CD4-positive, alpha-beta T cell treated with Interleukin-10 for 1 hour (primary cell): Measurements from ENCODE around the gene SPINK1.
"Not testable (repeated sequence)": the region's sequence is repeated elsewhere in the genome, so short reads cannot be mapped to it uniquely, and the experiment has no call there.

Experiments
- DNase-seq: peaks from one replicate; pipeline ENCODE4 v3.0.0-alpha.2; 2020

Gene SPINK1, protein sequence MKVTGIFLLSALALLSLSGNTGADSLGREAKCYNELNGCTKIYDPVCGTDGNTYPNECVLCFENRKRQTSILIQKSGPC

DNA sequence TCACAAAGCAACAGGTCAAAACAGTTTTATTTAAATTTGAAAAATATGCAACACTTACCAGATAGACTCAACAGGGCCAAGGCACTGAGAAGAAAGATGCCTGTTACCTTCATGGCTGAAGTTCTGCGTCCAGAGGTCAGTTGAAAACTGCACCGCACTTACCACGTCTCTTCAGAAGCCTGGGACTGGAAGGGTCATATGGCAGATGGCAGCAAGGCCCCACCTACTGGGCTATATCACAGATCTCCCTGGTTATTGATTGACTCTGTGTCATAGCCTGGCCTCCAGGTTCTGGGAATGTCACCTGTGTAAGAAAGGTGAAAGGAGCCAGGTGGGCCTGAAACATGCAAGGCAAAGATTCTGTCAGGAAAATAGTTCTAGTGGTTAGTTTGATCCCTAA lies at the start of gene SPINK1:
TSS of gene SPINK1 (minus strand) at position 207 of the 400 bp plus-strand sequence. CDS start at position 113, 94 bp downstream.
- no peak for DNase-seq

DNA sequence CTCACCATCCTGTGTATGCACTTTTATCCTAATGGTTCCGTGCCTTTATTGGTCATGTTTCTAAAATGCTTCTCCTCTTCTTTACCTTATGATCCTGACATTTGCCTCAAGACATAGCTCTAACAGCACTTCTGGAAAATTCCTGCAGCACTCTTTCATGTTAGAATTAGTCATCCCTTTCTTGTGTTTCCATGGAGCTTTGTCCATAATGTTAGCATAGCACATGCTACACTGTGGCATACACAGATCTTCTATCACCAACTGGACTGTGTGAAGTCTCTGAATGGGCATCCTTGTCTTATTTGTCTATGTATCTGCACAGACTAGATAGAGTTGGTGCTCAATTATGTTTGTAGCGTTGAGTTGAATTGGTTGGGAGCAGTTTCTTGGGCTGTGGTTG lies 49.0 kb upstream of the SPINK1 start:
- no peak for DNase-seq

- DNase-seq: no peak
Measured at GRCh38 chr5:147879784-147880183, 48.3 kb upstream of the SPINK1 start.

- no peak for DNase-seq
Measured at GRCh38 chr5:147878066-147878759, 46.7 kb upstream of the SPINK1 start, which contains the start of gene SCGB3A2. Gene SCGB3A2, plus strand, starts transcription at chr5:147878711. Its CDS starts 93 bp downstream, at chr5:147878804.

DNA sequence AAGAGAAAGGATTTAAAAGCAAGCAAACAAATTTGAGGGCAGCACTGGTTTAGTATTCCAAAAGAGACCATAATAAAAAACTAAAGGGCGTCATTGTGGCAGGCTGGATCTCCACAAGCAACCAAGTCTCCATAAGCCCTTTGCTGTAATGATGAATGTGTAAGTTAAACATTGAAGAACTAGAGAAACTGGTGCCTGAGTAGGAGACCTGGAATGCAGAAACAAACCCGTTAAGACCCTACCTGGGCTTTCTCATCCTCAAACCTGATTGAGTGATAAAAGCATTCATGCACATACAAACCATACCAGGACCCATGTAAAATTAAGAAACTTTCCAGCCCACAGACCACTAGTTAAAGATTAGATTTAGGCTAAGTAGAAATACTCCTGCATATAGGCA lies 45.2 kb upstream of the SPINK1 start:
- DNase-seq: no peak

DNA sequence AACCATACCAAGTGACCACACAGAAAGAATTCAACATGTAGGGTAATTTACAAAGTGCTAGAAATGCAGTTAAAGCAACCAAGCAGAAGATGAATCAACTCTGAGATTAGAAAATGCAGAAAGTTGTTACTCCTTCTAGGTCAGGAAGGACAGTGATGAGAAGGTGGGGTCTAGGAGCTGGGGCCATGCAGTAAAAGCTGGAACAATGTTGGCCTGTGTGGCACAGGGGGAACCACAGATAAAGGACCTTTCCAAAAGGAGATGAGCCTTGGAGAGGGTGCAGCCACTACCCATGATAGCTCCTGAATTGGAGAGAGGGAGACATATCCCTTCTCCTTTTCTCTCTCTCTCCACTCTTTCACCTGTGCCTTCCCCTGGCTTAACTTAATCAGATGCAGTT lies 44.7 kb upstream of the SPINK1 start:
- no peak for DNase-seq

DNA sequence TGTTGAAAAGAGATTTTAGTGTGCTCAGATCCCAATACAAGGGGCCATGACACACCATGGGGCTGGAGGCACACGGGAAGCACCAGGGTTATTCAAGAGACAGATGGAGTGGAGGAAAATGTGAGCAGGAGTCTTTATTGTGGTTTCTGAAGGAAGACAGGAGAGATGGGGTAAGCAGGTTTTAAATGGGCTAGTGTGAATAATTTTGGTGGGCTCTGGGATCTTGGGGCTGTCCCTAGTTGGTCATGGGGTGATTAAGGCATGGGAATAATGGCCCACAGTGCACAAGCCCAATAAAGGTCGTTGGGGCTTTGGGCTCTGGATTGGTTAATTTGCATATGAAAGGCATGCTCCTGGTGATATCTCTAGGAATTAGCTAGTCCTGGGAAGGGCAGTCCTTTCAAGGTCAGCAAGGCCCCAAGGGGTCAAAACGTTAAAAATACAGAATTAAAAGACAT lies 43.5 kb upstream of the SPINK1 start:
- no peak for DNase-seq

- DNase-seq: not testable (repeated sequence)
Measured at GRCh38 chr5:147874118-147874875, 42.8 kb upstream of the SPINK1 start.

GRCh38 chr5:147872744-147873435 lies 41.4 kb upstream of the SPINK1 start:
- not testable (repeated sequence) for DNase-seq

DNA sequence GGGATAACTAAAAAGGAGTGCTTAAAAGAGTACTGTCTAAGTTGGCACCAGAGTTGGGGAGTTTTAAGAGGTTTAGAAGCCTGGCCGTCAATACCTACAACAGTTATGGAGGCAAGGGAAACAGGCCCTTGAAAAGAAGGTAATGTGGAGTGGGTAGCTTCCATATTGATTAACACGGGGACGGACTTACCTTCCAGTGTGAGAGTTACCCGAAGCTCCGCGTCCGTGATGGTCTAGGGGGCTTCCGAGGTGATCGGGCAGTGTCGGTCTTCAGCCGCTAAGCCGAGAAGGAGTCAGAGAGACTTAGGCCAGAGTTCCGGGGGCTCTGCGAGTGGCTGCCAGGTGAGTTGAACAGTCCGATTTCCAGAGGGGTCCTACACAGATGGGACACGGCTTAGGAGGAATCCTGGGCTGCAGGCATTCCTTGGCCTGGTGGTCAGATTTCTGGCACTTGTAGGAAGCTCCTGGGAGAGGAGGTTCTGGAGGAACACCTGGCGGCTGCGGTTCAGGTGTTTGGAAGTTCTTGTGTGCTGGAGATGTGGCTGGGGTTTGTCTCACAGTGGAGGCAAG lies 40.6 kb upstream of the SPINK1 start:
- not testable (repeated sequence) for DNase-seq

GRCh38 chr5:147869892-147870291 lies 38.4 kb upstream of the SPINK1 start:
- DNase-seq: not testable (repeated sequence)

- DNase-seq: no peak
Measured at GRCh38 chr5:147869112-147869511, 37.6 kb upstream of the SPINK1 start.

DNA sequence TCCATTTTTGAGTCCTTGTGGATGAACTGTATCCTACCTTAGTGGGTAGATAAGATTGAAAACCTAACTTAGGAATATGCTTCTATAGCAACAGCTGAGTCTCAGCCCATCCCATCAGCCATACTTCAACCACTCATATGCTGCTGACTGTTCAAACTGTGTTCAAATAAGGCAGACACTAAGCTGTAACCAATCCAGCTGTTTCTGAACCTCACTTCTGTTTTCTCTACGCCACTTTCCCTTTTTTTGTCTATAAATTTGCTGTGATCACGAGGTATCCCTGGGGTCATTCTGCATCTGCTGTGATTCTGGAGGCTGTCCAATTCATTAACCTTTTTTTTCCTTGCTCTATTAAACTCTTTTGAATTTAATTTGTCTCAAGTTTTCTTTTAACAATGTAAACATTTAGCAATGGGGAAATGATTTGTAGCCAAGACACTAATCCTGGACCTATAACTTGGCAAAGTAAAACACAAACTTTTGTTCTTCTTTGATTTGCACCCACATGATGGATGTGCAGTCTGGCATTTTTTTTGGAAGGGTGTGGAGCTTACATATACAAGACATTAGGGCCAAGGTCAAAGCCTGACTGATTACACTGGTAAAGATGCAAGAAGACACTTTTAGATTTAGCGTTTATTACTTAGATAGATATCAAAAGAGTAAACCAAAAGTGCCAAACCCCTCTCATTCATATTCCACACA lies 32.1 kb upstream of the SPINK1 start:
- no peak for DNase-seq

DNA sequence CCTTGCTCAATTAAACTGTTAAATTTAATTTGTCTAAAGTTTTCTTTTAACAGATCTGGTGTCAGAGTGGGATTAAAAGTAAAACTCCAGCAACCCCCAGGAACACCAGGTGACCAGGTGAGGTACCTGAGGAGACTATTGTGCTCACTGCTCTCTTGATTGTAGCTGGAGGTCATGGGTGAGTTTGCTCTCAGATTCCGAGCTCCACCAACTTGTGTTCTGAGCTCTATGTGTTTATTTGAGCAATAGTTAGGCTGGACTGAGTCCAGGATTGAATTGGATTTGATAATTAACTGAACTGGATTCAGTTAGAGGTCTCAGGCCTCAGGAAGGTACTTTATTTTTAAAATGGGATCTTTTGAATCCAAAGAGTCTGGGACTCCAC lies 29.2 kb upstream of the SPINK1 start:
- DNase-seq: no peak

- no peak for DNase-seq
Measured at GRCh38 chr5:147859962-147860640, 28.6 kb upstream of the SPINK1 start.

DNA sequence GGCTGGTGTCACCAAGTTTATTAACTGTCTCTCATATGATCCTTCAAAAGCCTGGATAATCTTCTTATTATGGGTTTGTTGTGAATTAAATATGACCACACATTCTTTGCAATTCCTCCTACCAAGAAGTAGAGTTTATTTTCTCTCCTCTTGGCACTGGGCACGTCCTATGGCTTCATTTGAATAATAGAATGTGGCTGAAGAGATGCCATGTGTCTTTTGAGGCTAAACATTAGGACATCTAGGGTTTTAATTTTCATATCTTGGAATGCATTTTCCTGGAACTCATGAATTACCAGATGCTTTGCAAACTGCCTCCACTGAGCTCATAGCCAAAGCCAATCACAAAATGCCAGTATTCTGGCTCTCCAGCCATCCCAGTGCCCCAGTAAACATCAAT lies 27.1 kb upstream of the SPINK1 start:
- DNase-seq: no peak

GRCh38 chr5:147857302-147858129 lies 26.0 kb upstream of the SPINK1 start:
- DNase-seq: peak; percentile 48

DNA sequence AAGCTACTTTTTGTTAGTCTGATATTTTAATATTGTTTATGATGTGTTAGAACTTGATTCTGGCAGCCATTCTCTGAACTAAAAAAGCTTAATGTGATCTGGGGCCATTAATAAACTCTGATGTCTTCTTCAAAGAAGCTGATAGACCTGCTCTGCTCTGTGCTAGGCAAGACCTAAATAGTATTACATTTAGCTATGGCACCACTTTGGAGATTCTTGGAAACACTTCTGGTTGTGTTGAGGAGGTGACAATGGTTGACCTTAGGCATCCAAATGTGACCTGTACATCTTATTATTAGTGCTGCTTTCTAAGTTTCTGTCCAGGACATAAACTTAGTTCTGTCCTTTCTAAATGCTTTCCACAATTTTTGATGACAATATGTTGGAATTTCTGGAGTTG lies 25.3 kb upstream of the SPINK1 start:
- no peak for DNase-seq

GRCh38 chr5:147855774-147856069 lies 24.3 kb upstream of the SPINK1 start:
- no peak for DNase-seq

GRCh38 chr5:147854894-147855773 lies 23.7 kb upstream of the SPINK1 start:
- DNase-seq: no peak
